Measurements from ENCODE around the gene HNRNPC.
"Not testable (repeated sequence)": the region's sequence is repeated elsewhere in the genome, so short reads cannot be mapped to it uniquely, and the experiment has no call there.

DNA sequence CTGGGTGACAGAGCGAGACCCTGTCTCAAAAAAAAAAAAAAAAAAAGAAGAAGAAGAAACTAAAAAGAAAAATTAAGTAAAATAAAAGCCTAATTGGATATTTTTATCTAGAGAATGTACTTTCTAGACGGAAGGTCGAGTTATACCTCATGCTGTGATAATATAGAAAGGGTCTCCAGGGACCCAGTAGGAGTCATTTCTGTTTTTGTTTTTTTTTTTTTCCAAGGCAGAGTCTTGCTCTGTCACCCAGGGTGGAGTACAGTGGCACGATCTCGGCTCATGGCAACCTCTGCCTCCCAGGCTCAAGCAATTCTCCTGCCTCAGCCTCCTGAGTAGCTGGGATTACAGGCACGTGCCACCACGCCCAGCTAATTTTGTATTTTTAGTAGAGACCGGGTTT is 24.8 kb upstream of the HNRNPC start:
- TF ChIP-seq, protein P1, sequence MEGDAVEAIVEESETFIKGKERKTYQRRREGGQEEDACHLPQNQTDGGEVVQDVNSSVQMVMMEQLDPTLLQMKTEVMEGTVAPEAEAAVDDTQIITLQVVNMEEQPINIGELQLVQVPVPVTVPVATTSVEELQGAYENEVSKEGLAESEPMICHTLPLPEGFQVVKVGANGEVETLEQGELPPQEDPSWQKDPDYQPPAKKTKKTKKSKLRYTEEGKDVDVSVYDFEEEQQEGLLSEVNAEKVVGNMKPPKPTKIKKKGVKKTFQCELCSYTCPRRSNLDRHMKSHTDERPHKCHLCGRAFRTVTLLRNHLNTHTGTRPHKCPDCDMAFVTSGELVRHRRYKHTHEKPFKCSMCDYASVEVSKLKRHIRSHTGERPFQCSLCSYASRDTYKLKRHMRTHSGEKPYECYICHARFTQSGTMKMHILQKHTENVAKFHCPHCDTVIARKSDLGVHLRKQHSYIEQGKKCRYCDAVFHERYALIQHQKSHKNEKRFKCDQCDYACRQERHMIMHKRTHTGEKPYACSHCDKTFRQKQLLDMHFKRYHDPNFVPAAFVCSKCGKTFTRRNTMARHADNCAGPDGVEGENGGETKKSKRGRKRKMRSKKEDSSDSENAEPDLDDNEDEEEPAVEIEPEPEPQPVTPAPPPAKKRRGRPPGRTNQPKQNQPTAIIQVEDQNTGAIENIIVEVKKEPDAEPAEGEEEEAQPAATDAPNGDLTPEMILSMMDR (IDR thresholded peaks at IDR 0.05; ENCODE audit: borderline replicate concordance, extremely low read depth, low read length, poor library complexity, severe bottlenecking) = not testable (repeated sequence)
- TF ChIP-seq EZH2 (IDR thresholded peaks at IDR 0.05; ENCODE audit: borderline replicate concordance, low read depth, low read length, severe bottlenecking) = not testable (repeated sequence)

Measured in DND-41 (cell line).